Measurements from ENCODE around the gene SLC25A19.

- TF ChIP-seq CTCF (IDR thresholded peaks at IDR 0.05), result no peak
- no peak for TF ChIP-seq EP300 (IDR thresholded peaks at IDR 0.05)
- TF ChIP-seq POLR2A (IDR thresholded peaks at IDR 0.05), result no peak
These were observed 32.3 kb upstream of the SLC25A19 start for GRCh38 chr17:75321506-75321905.
